Superior temporal gyrus (tissue), 1 donor: ENCODE data around the gene ZDHHC17.
"Not testable (repeated sequence)": the region's sequence is repeated elsewhere in the genome, so short reads cannot be mapped to it uniquely, and the experiment has no call there.

ENCODE experiments used
- DNase-seq: peaks from one replicate; pipeline ENCODE4 v3.0.0-alpha.2; 2016; ENCODE audit errors: extremely low spot score

ZDHHC17 gene

DNA sequence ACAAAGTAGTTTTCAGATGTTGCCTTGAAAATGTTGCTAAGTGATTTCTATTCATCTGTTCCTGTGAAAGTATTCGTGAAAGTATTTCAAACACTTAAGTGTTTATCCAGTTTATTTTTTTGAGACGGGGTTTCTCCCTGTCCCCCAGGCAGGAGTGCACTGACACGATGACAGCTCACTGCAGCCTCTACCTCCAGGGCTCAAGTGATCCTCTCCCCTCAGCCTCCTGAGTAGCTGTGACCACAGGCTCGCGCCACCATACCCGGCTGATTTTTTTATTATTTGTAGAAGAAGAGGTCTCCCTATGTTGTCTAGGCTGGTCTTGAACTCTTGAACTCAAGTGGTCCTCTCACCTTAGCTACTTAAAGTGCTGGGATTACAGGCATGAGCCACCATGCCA, 1.7 kb downstream of the ZDHHC17 start:
- no peak for DNase-seq

DNA sequence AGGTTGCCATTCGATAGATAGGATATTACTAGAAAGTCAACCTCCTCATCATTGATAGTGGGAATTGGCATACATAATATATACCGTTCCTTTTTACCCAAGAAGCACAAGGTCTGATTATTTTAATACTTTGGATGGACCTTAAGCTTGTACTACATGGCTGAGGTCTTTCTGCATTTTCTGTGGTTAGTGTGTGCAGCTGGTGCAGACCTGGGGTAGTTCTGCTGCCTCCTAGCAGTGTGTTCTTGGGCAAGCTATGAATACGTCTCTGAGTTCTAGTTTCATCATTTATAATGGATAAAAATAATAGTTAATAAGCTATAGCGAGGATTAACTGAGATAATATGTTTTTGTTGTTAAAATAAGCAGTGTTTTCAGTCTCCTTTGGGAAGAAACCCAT, 2.2 kb downstream of the ZDHHC17 start:
- DNase-seq: no peak

DNA sequence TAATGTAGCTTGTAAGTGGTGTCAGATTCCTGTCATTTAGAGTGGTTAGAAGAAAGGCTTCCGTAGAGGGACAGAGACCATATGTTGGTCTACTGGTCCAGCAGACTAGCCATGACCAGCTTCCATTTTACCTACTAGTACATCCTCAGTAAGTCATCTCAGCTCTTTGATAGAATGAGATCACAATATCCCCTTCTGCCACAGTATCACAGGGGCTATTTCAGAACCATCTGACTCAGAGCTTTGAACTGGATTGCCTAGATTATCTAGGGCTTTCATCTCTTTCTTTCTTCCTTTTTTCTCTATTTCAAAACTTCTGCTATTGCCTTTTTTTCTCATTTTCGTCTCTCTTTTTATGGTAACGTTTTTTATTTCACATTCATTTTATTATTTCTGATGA, 4.7 kb downstream of the ZDHHC17 start:
- DNase-seq: no peak

DNA sequence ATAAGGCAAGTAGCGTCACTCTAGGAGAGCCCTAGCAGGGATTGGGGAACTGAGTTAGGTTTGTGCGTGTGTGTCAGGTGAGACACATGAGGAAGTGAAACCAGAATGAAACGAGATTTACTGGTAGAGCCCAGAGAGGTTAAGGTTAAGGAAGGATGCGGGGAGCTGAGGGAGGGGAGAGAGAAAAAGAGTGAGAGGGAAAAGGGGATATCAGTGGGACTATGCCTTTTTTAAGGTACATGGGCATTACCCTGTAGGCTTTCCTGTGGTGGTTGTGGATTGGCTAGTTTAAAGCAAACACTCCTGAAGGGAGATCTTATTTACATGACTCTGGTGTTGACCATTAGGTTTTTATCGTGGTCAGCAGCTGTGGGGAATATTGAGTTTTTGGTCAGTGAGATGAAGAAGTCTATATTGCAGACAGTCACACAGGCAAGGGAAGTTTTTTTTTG, 13.9 kb downstream of the ZDHHC17 start:
- DNase-seq: no peak

GRCh38 chr12:76778364-76778763, 14.4 kb downstream of the ZDHHC17 start:
- DNase-seq: no peak

DNA sequence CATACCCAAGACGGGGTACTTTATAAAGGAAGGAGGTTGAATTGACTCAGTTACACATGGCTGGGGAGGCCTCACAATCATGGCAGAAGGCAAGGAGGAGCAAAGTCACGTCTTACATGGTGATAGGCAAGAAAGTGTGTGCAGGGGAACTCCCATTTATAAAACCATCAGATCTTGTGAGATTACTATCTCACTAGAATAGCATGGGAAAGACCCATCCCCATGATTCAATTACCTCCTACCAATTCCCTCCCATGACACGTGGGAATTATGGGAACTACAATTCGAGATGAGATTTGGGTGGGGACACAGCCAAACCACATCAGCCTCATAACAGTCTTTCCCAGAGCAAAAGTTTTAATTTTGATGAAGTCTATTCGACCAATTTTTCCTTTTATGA, 15.4 kb downstream of the ZDHHC17 start:
- DNase-seq: not testable (repeated sequence)

DNA sequence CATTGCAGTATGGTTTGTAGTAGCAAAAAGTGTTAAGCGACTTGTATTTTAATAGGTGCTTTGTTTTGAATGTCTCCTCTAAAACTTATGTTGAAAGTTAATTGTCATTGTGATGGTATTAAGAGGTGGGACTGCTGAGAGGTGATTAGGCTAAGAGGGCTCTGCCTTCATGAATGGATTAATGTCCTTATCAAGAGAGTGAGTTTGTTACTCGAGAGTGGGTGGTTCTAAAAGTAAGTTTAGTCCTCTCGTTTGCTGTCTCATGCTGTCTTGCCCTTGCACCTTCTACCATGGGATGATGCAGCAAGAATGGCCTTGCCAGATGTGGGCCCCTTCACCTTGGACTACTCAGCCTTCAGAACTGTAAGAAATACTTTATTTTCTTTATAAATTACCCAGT, 17.4 kb downstream of the ZDHHC17 start:
- DNase-seq: no peak

DNA sequence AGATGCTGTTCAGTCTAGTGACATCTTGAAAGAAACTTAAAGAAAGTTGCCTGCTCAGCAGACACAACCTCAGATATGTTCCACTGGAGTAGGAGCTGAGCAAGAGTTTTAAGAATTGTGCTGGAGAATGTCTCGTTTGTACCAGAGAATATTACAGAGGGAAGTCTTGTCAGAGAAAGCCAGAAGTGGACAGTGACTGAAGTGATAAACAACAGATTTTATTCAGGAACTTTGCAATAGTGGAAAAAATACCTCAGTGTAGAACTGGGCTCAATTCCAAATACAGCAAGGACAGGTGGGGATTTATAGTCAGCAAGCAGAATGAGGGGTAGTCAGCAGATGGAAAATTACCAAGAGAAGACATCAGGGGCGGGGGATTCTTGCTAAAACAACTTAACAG, 18.6 kb downstream of the ZDHHC17 start:
- no peak for DNase-seq

DNA sequence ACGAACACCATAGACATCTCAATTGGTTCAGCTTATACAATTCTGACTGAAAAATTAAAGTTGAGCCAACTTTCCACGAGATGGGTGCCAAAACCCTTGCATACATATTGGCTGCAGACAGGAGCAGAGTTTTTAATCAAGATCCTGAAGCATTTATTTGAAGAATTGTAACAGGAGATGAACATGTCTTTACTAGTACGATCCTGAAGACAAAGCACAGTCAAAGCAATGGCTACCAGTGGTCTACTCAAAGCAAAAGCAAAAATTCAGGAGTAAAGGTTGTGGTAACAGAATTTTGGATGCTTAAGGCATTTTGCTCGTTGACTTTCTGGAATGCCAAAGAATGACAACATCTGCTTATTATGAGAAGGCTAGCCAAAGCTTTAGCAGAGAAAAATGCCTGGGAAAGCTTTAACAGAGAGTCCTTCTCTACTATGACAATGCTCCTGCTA, 20.7 kb downstream of the ZDHHC17 start:
- peak; percentile 69 for DNase-seq

- no peak for DNase-seq
Measured at GRCh38 chr12:76785407-76785806, 21.5 kb downstream of the ZDHHC17 start.

- no peak for DNase-seq
Measured at GRCh38 chr12:76786986-76787385, 23.1 kb downstream of the ZDHHC17 start.

DNA sequence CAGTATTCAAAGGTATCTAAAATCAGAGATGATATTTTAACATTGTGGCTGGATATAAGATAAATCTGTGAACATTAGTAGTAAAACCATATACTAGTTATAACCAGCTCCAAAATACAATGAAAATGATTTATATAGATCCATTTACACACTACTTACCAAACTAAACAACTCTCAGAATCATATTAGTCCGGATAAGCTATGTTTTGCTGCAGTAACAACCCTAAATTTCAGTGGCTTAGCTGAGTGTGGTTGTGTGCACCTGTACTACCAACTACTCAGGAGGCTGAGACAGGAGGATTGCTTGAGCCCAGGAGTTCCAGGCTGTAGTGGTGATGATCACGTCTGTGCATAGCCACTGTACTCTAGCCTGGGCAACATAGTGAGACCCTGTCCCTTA, 23.8 kb downstream of the ZDHHC17 start:
- DNase-seq: no peak

- DNase-seq: no peak
Measured at GRCh38 chr12:76789335-76790050, 25.6 kb downstream of the ZDHHC17 start.

DNA sequence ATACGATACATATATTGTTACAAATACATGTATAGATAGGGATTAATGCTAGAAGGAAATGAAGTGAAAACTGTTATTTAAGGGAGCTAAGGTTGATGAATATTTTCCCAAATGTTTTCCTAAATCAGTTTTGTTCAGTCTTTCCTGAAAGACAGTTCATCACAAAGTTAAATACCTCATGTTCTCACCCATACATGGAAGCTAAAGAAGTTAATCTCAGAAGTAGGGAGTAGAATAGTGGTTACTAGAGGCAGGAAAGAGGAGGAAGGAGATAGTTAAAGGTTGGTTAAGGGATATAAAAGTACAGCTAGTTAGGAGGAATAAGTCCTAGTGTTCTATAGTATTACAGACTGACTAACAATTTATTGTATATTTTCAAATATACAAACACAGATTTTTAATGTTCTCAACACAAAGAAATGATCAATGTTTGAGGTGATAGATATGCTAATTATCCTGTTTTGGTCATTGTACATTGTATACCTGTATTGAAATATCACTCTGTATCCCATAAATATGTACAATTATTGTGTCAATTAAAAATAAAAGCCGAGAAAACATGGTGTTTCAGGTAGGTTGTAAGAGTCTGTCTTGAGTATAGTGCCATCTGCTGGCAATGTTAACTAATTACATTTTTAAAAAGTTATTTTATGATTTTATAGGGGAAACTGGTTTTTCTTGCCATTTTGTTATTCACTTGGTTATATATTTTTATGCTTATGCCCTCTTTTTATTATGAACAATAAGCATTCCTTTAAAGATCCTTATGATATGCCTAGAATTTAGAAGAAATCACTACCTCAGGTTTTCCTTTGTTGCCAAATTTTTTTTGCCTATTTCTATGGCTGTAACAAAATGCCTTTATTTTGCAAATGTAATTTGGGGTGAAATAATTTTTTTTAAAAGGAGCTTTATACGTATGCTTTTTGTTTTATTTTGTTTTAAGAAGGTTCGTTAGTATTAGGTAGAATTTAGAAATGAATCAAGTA, 26.9 kb downstream of the ZDHHC17 start:
- peak; percentile 67 for DNase-seq

- no peak for DNase-seq
Measured at GRCh38 chr12:76792828-76793227, 28.9 kb downstream of the ZDHHC17 start.

DNA sequence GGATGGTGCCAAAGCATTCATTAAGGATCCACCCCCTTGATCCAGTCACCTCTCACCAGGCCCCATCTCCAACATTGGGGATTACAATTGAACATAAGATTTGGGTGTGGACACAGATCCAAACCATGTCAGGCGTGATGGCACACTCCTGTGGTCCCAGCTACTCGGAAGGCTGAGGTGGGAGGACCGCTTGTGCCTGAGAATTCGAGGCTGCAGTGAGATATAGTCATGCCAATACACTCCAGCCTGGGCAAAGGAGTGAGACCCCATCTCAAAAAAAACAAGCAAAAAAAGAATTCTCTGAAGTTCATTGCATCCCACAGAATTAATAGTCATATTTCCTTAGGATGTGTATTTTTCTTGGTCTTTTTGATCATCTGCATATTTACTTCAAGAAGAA, 34.9 kb downstream of the ZDHHC17 start:
- DNase-seq: no peak

DNA sequence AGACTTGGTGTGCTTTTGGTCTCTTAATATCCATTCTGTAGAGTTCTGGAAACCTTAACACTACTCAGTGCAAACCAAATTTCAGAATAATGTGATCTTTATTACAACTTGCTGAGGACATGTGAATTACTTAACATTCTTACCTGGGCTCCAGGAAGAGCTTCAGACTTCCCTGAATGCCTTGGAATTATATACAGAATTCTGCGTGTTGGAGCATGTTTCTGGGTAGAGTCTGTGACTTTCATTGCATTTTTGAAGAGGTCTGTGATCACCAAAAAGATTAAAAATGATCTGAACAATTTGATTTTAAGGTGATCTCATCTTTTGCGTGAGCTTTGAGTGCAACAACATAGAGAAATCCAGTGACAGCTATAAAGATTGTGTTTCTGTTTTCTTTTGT, 35.4 kb downstream of the ZDHHC17 start:
- DNase-seq: no peak

- DNase-seq: no peak
Measured at GRCh38 chr12:76802060-76802459, 38.1 kb downstream of the ZDHHC17 start.

DNA sequence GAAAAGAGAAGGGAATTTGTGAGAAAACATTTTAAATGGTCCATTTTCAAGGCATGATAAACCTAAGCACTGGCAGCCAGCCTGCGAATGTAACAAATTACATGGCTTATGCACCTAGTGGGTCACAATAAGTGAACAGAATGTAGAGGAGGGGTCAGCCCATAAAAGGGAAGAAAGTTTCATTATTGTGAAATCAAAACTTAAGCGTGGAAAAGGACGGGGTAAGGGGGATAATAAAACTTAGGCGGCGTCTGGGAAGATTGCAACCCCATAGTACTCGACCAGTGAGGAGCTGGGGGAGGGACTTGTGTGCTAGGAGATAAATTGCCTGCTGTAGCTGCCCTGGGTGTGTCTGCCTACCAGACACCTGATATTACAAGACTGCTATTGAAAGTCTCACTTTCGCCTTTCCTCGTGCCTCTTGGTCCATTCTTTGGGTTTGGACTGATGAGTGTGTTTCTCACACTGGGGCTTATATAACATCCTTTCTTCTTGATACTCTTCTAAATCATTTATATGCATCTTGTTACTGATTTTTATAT, 40.6 kb downstream of the ZDHHC17 start:
- no peak for DNase-seq

GRCh38 chr12:76810671-76811419, 46.9 kb downstream of the ZDHHC17 start:
- no peak for DNase-seq

DNA sequence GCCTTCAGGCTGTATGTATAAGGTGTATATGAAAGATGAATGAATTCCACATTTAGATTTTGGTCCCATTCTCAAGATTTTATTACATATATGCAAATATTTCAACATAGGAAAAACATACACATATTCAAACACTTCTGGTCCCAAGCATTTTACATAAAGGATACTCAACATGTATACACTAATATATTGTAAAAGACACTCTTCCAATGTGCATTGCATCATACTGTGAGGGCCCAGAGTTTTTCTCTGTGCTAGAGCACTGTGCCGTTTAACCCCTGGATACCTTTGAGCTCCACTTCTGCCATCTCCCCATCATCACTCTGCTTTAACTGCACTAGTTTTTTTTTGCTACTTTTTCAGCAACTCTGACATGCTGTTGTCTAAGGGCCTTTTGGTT, 48.1 kb downstream of the ZDHHC17 start:
- DNase-seq: no peak

GRCh38 chr12:76813265-76813664, 49.4 kb downstream of the ZDHHC17 start:
- DNase-seq: no peak
